ENCODE data around the gene ANKS3. TPM values are rescaled to one million over a fixed set of nuclear protein-coding genes. Genes with fewer than 3 reads are reported as not detected.

The ANKS3 gene
- total and polyA plus RNA-seq, 10 of the 15 experiments (the other 5 are each of a cell fraction or from before 2014, with no cell fraction given), result 0.29 to 14.2 (median 8.5) TPM

DNA sequence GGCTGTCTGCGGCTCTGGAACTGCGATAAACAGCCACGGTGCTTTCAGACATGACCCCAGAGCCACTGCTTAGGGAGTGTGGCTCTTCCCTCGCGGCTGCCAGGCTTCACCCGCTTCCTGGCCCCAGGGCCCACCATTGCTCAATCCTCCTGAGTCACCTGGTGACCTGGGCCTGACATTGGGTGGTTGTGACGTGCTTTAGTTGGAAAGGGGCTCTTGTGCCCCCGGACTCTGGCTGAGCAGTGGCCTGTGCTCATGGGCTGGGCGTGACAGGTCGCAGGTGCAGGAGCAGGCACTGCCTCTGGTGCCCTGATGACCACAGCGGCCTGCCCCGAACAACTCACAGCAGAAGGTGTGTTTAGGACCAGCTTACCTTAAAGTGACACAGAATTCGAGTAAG, 49.3 kb downstream of the ANKS3 start:
- H3K4me1 ChIP-seq (ENCODE audit: control insufficient read depth, insufficient read depth, low read length), result no peaks in the 10 kb centered on the region
- peaks cover 0 to 29% of the 10 kb centered on the region in 2 experiments for H3K36me3 ChIP-seq (ENCODE audit: control insufficient read depth in 2 of 2, insufficient read depth in 2 of 2, low read length in 1 of 2)
- POLR2A ChIA-PET, result no interaction called here
- H3K9ac ChIP-seq (ENCODE audit: control insufficient read depth, insufficient read depth, low read length), result no peak overlapping the region
- no peak overlapping the region for H2AFZ ChIP-seq (ENCODE audit: control insufficient read depth, low read depth, low read length)
- CTCF ChIA-PET, result no interaction called here
- SMC1A ChIA-PET (ENCODE audit: uncharacterized antibody, unreplicated experiment), result no interaction called here
- RAD21 ChIA-PET (ENCODE audit: unreplicated experiment), result no interaction called here
- no TSS peak for BruUV-seq (replicated peaks)
- no peaks in the 10 kb centered on the region for H3K27me3 ChIP-seq (replicated peaks in 1 of 2; ENCODE audit: control insufficient read depth in 2 of 2, insufficient read depth in 2 of 2, low read length in 1 of 2)
- H3K27ac ChIP-seq (ENCODE audit: control insufficient read depth, insufficient read depth), result no peak overlapping the region
- no peaks in the 10 kb centered on the region for H3K79me2 ChIP-seq (ENCODE audit: control insufficient read depth, insufficient read depth, low read length)
- DNase-seq (ENCODE audit: low read depth, low spot score) (no peak), ATAC-seq (no peak), FAIRE-seq (no peak)
- in situ Hi-C loops (cut with MboI) (no loop called here), intact Hi-C loops (cut with micrococcal nuclease; ENCODE audit: unreplicated experiment) (no loop called here)
- H3K4me3 ChIP-seq, result no peak overlapping the region
- no peaks in the 10 kb centered on the region for H3K9me3 ChIP-seq (replicated peaks; ENCODE audit: control insufficient read depth, insufficient read depth, low read length)
- TF ChIP-seq, protein P1, sequence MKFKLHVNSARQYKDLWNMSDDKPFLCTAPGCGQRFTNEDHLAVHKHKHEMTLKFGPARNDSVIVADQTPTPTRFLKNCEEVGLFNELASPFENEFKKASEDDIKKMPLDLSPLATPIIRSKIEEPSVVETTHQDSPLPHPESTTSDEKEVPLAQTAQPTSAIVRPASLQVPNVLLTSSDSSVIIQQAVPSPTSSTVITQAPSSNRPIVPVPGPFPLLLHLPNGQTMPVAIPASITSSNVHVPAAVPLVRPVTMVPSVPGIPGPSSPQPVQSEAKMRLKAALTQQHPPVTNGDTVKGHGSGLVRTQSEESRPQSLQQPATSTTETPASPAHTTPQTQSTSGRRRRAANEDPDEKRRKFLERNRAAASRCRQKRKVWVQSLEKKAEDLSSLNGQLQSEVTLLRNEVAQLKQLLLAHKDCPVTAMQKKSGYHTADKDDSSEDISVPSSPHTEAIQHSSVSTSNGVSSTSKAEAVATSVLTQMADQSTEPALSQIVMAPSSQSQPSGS (IDR thresholded peaks at IDR 0.05; ENCODE audit: low read length), result no peak
- TF ChIP-seq TAF1 (IDR thresholded peaks at IDR 0.05; ENCODE audit: borderline replicate concordance, low read depth, low read length) (no peak), CHD1 (IDR thresholded peaks at IDR 0.05; ENCODE audit: low read depth, low read length) (no peak), EED (IDR thresholded peaks at IDR 0.05; ENCODE audit: low read depth) (no peak), SIN3A (IDR thresholded peaks at IDR 0.05; ENCODE audit: low read depth, low read length) (no peak), TCF7 (IDR thresholded peaks at IDR 0.05; ENCODE audit: borderline replicate concordance) (no peak), MTA2 (IDR thresholded peaks at IDR 0.05; ENCODE audit: low read depth) (no peak), CEBPB (IDR thresholded peaks at IDR 0.05; ENCODE audit: borderline replicate concordance in 1 of 2, low read depth in 2 of 2, low read length in 2 of 2) (no peak)
- TF ChIP-seq, protein P2, sequence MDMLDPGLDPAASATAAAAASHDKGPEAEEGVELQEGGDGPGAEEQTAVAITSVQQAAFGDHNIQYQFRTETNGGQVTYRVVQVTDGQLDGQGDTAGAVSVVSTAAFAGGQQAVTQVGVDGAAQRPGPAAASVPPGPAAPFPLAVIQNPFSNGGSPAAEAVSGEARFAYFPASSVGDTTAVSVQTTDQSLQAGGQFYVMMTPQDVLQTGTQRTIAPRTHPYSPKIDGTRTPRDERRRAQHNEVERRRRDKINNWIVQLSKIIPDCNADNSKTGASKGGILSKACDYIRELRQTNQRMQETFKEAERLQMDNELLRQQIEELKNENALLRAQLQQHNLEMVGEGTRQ (IDR thresholded peaks at IDR 0.05; ENCODE audit: borderline replicate concordance, low read depth, low read length), result no peak
- no peak overlapping the region for H3K4me2 ChIP-seq (ENCODE audit: control insufficient read depth, insufficient read depth)
- WGBS (ENCODE audit: insufficient coverage, insufficient replicate concordance, low lambda C conversion rate, missing lambda C conversion rate), result 98% methylated on average over 13 of the region's 13 CpGs
- H4K20me1 ChIP-seq (ENCODE audit: control insufficient read depth, insufficient read depth), result no peaks in the 10 kb centered on the region; the same call in 1 of the 2 replicates
